Measurements from ENCODE around the gene UBQLN4.
"Not testable (repeated sequence)": the region's sequence is repeated elsewhere in the genome, so short reads cannot be mapped to it uniquely, and the experiment has no call there.

The UBQLN4 gene

DNA sequence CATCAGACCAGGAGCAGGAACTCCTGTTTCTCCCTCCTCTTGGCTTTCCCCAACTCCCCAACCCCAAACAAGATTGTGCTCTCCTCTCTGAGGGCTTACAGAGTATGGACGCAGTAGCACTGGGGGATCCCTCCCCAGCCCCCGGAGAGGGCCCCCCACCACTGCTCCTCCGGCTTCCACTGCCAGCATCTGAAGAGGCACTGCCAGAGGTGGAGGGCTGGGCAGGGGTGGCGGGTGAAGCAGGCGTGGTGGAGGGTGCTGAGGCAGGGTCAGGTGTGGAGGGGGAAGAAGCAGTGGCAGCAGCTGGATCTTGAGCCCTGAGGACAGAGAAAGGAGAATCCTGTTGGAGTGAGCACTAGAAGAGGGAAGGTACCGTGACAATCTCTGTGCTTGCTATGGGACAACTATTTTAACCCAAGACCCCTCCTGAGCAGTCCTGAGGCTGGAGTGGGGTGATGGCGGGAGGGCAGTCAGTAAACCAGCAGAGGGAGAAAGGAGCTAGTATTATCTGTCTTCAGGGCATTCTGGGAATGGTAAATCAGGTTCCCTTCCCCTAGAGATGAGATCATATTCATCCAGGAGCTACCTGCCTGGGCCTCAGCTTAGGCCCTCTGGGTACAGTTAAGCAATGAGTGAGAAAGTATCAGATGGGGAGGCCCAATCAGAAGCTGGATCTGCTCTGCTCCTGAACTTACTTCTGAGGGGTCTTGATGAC lies 2.4 kb downstream of the UBQLN4 start:
- no peak overlapping the region for H3K4me3 ChIP-seq (ENCODE audit: low read length)
- DNase-seq (ENCODE audit: low read depth): peak; percentile 48
- TF ChIP-seq, protein P1, sequence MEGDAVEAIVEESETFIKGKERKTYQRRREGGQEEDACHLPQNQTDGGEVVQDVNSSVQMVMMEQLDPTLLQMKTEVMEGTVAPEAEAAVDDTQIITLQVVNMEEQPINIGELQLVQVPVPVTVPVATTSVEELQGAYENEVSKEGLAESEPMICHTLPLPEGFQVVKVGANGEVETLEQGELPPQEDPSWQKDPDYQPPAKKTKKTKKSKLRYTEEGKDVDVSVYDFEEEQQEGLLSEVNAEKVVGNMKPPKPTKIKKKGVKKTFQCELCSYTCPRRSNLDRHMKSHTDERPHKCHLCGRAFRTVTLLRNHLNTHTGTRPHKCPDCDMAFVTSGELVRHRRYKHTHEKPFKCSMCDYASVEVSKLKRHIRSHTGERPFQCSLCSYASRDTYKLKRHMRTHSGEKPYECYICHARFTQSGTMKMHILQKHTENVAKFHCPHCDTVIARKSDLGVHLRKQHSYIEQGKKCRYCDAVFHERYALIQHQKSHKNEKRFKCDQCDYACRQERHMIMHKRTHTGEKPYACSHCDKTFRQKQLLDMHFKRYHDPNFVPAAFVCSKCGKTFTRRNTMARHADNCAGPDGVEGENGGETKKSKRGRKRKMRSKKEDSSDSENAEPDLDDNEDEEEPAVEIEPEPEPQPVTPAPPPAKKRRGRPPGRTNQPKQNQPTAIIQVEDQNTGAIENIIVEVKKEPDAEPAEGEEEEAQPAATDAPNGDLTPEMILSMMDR (IDR thresholded peaks at IDR 0.05; ENCODE audit: insufficient read depth, low read depth, low read length, missing control alignments): no peak

DNA sequence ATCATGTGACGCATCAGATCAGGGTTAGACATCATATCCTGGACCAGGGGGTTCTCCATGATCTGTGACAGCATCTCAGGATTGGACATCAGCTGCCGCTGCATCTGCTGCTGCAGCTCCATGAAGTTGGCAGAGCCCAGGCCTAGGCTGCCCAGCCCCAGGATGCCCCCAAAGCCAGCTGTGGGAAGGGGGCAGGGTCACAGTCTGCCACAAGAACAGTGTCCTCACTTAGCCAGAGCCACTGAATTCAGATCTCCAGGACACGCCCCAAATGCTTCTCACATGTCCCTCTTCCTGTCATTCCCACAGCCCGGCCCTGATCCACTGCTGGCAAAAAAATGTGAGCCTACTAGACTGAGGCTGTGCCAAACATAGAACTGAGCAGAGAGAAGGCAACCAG lies 3.2 kb downstream of the UBQLN4 start:
- H3K4me3 ChIP-seq (ENCODE audit: low read length): no peak overlapping the region

DNA sequence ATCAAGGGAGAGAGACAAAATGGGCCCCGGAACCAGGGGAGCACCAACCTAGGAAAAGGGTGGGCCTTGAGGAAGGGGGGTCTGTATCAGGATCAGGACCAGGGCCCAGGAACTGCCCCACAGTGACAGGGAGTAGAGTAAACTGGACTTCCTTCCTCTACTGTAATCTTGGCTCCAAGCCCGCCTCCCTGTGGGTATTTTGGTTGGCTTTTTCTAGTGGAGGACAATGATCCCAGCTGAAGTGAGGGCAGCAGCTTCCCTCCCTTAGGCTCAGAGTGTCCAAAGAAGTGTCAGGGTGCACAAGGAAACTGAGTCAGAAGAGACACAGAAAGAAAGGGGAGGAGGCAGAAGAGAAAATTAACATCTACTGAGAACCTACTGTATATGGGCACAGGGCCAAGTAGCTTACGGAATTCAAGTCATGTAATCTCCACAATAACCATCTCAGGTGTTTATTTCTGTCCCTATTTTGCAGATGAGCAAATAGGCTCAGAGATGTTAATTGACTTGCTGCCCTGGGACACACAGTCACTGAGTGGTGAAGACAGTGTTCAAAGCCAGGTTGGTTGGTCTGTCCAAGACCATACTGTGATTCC lies 4.8 kb downstream of the UBQLN4 start:
- no peak overlapping the region for H3K4me3 ChIP-seq (ENCODE audit: low read length)
- TF ChIP-seq, protein P1 (IDR thresholded peaks at IDR 0.05; ENCODE audit: insufficient read depth, low read depth, low read length, missing control alignments): no peak
- DNase-seq (ENCODE audit: low read depth): no peak

More for the DNA sequence above, 3.2 kb downstream of the UBQLN4 start:
- TF ChIP-seq, protein P1 (IDR thresholded peaks at IDR 0.05; ENCODE audit: insufficient read depth, low read depth, low read length, missing control alignments): no peak
- no peak for DNase-seq (ENCODE audit: low read depth)

DNA sequence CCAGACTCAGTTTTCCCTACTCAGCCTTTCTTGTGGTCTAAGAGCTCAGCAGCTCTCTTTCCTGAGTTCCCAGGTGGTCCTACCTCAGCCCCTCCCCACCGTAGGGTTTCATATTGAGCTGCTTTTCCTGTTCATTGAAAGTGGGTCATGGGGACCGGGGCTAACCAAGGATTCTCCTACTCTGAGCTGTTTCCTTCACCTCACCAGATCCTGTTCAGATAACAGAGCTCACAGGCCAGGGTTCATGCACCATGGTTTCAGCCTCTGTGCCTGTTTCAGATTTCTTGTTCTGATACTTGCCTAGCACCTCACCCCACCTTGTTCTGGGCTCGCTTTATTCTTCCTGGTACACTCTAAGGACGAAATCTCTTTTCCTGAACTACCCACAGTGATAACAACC lies 8.5 kb downstream of the UBQLN4 start:
- DNase-seq (ENCODE audit: low read depth): no peak
- TF ChIP-seq, protein P1 (IDR thresholded peaks at IDR 0.05; ENCODE audit: insufficient read depth, low read depth, low read length, missing control alignments): no peak

DNA sequence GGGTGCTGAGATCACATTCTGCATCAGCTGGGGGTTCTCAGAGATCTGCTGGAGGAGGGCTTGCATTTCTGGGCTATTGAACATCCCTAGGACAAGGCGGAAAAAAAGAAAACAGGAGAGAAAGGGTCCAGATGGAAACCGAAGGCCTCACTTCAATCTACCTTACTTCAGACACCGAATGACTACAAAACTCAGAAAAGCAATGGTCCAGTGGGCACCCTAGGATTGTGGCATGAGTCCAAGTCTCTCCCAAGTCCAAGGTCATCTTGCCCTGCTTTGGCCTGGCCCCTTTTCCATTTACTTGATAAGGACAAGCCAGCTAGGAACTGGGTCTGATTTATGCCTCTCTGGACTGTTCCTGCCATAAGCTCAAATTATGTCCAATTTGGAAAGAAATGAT lies 10.8 kb downstream of the UBQLN4 start:
- no peak overlapping the region for H3K4me3 ChIP-seq (ENCODE audit: low read length)
- no peak for DNase-seq (ENCODE audit: low read depth)
- TF ChIP-seq, protein P1 (IDR thresholded peaks at IDR 0.05; ENCODE audit: insufficient read depth, low read depth, low read length, missing control alignments): no peak

More for the DNA sequence above, 8.5 kb downstream of the UBQLN4 start:
- H3K4me3 ChIP-seq (ENCODE audit: low read length): no peak overlapping the region

DNA sequence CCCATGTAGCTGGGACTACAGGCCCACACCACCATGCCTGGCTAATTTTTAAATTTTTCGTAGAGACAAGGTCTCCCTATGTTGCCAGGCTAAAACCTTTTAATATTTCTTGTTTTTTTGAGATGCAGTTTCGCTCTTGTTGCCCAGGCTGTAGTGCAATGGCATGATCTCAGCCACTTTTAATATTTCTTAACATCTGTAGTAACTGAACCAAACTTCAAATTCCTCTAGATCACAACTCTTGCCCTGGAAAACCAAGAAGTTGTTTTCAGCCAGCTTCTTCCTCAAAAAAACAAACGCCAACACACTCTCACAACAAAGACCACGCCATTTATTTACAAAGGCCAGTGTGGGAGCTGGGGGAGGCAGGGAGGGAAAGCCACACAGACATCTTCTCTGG lies 18.6 kb downstream of the UBQLN4 start:
- not testable (repeated sequence) for DNase-seq (ENCODE audit: low read depth)

DNA sequence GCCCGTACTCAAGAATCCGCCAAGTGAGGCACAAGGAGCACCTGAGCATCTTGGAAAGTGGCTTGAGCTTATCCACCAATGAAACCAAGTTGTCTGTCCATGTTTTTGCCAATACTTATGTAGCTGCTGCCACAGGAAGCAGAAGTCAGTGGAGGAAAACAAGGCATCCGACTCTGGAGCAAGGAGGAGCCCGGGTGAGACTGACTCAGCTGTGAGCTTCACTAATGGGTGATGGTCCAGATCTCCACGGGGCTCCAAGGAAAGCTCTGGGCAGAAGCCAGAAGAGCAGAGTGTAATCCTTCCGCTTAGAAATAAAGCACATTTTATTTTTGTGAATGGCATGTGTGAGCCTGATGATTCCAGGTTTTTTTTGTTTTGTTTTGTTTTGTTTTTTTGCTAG lies 20.6 kb downstream of the UBQLN4 start:
- TF ChIP-seq, protein P1 (IDR thresholded peaks at IDR 0.05; ENCODE audit: insufficient read depth, low read depth, low read length, missing control alignments): no peak
- DNase-seq (ENCODE audit: low read depth): no peak

More for the DNA sequence above, 18.6 kb downstream of the UBQLN4 start:
- not testable (repeated sequence) for H3K4me3 ChIP-seq (ENCODE audit: low read length)

More for the DNA sequence above, 20.6 kb downstream of the UBQLN4 start:
- H3K4me3 ChIP-seq (ENCODE audit: low read length): no peak overlapping the region

All from epithelial cell of esophagus (primary cell).